ENCODE data around the gene RPS2.
A peak's percentile ranks its signal among the peaks of the same experiment; 100 is the strongest.
"Not testable (repeated sequence)": the region's sequence is repeated elsewhere in the genome, so short reads cannot be mapped to it uniquely, and the experiment has no call there.

The RPS2 gene

GRCh38 chr16:1965396-1966001, 873 bp upstream of the RPS2 start:
- Histone ChIP-seq H3K27ac (peak overlapping the region; percentile 84), H3K4me1 (peaks cover 4% of the 10 kb centered on the region), H3K4me3 (ENCODE audit: low read depth, low read length) (peak overlapping the region; percentile 94), H3K27me3 (ENCODE audit: control insufficient read depth, insufficient read depth, low read length) (no peaks in the 10 kb centered on the region), H3K36me3 (ENCODE audit: control insufficient read depth, insufficient read depth, low read length) (no peaks in the 10 kb centered on the region), H3K4me2 (ENCODE audit: low read length) (peak overlapping the region; percentile 73), H3K9ac (peak overlapping the region; percentile 39), H2AFZ (peak overlapping the region; percentile 84), H3K79me2 (no peaks in the 10 kb centered on the region), H3K9me3 (ENCODE audit: control insufficient read depth, low read length) (no peaks in the 10 kb centered on the region)
- TF ChIP-seq, protein P1, sequence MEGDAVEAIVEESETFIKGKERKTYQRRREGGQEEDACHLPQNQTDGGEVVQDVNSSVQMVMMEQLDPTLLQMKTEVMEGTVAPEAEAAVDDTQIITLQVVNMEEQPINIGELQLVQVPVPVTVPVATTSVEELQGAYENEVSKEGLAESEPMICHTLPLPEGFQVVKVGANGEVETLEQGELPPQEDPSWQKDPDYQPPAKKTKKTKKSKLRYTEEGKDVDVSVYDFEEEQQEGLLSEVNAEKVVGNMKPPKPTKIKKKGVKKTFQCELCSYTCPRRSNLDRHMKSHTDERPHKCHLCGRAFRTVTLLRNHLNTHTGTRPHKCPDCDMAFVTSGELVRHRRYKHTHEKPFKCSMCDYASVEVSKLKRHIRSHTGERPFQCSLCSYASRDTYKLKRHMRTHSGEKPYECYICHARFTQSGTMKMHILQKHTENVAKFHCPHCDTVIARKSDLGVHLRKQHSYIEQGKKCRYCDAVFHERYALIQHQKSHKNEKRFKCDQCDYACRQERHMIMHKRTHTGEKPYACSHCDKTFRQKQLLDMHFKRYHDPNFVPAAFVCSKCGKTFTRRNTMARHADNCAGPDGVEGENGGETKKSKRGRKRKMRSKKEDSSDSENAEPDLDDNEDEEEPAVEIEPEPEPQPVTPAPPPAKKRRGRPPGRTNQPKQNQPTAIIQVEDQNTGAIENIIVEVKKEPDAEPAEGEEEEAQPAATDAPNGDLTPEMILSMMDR (IDR thresholded peaks at IDR 0.05): no peak

GRCh38 chr16:1963806-1964505, 670 bp downstream of the RPS2 start:
- Histone ChIP-seq H3K4me3 (ENCODE audit: low read depth, low read length) (peak overlapping the region; percentile 94), H3K4me1 (peaks cover 9% of the 10 kb centered on the region), H3K9me3 (ENCODE audit: control insufficient read depth, low read length) (no peaks in the 10 kb centered on the region), H3K4me2 (ENCODE audit: low read length) (peak overlapping the region; percentile 73), H3K79me2 (no peaks in the 10 kb centered on the region), H3K27me3 (ENCODE audit: control insufficient read depth, insufficient read depth, low read length) (no peaks in the 10 kb centered on the region), H3K9ac (no peak overlapping the region), H3K27ac (peak overlapping the region; percentile 84), H3K36me3 (ENCODE audit: control insufficient read depth, insufficient read depth, low read length) (no peaks in the 10 kb centered on the region), H2AFZ (peak overlapping the region; percentile 84)
- TF ChIP-seq, protein P1 (IDR thresholded peaks at IDR 0.05): no peak

DNA sequence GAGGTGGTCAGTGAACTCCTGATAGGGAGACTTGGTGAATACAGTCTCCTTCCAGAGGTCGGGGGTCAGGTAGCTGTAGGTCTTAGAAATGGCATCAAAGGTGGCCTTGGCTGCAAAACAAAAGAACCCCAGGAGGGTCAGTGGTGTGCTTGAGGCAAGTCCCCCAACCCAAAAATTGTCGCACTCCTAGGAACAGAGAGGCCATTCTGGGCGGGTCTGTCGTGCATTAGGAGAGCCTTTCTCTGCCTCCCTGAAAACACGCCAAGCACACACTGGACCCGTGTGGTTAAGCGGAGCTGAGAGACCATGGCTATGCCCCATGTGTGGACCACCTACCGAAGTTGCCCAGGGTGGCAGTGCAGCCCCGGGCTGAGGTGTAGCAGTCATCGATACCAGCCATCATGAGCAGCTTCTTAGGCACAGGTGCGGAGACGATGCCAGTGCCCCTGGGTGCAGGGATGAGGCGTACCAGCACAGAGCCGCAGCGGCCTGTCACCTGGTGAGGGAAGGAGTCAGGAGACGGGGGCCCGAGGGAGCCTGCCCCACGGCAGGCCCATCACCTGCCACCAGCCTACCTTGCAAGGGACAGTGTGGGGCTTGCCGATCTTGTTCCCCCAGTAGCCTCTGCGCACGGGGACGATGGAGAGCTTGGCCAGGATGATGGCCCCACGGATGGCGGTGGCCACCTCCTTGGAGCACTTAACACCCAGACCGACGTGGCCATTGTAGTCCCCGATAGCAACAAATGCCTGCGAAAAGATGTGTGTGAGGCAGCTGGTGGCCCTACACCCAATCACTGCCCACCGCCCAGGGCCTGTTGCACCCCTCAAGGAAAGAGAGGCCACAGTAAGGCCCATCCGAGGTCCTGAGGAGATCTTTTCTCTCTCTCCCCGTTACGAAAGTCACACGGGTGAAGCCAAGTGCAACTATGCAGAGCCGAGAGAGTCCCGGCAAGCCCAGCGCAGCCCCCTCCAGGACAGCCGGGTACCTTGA, 2.2 kb downstream of the RPS2 start:
- not testable (repeated sequence) for H3K27ac ChIP-seq

DNA sequence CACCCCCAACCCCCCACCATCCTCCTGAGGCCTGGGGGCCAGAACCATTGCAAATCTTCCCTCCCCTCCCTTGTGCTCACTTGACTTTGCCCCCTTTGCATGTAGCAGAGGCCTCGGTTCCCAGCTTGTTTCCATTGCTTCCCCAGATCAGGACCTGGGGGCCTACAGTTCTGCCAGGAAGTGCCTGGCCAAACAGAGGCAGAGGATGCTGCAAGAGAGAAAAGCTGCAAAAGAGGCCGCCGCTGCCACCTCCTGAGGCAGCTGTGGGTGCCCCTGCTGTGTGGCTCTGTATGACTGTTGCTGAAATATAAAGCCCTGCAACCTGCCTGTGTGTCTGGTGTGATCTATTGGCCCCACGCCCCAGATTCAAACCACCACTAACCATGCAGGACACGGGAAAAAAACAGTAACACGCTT, 3.0 kb downstream of the RPS2 start:
- no peaks in the 10 kb centered on the region for H3K79me2 ChIP-seq
- H3K27ac ChIP-seq: no peak overlapping the region
- no peak overlapping the region for H2AFZ ChIP-seq
- no peak overlapping the region for H3K9ac ChIP-seq
- TF ChIP-seq, protein P1 (IDR thresholded peaks at IDR 0.05): no peak
- no peaks in the 10 kb centered on the region for H3K36me3 ChIP-seq (ENCODE audit: control insufficient read depth, insufficient read depth, low read length)
- no peaks in the 10 kb centered on the region for H3K9me3 ChIP-seq (ENCODE audit: control insufficient read depth, low read length)
- no peaks in the 10 kb centered on the region for H3K27me3 ChIP-seq (ENCODE audit: control insufficient read depth, insufficient read depth, low read length)
- no peak overlapping the region for H3K4me2 ChIP-seq (ENCODE audit: low read length)
- H3K4me3 ChIP-seq (ENCODE audit: low read depth, low read length): no peak overlapping the region
- H3K4me1 ChIP-seq: peaks cover 10% of the 10 kb centered on the region

More for the DNA sequence above, 2.2 kb downstream of the RPS2 start:
- not testable (repeated sequence) for H3K9ac ChIP-seq; H2AFZ ChIP-seq; H3K4me2 ChIP-seq (ENCODE audit: low read length); H3K79me2 ChIP-seq; H3K27me3 ChIP-seq (ENCODE audit: control insufficient read depth, insufficient read depth, low read length); H3K4me3 ChIP-seq (ENCODE audit: low read depth, low read length); H3K9me3 ChIP-seq (ENCODE audit: control insufficient read depth, low read length); H3K36me3 ChIP-seq (ENCODE audit: control insufficient read depth, insufficient read depth, low read length)
- peaks cover 10% of the 10 kb centered on the region for H3K4me1 ChIP-seq
